ENCODE results near the gene ALG1L2. TPM values are rescaled to one million over a fixed set of nuclear protein-coding genes. Genes with fewer than 3 reads are reported as not detected.
"Not testable (repeated sequence)": the region's sequence is repeated elsewhere in the genome, so short reads cannot be mapped to it uniquely, and the experiment has no call there.

Gene ALG1L2, protein sequence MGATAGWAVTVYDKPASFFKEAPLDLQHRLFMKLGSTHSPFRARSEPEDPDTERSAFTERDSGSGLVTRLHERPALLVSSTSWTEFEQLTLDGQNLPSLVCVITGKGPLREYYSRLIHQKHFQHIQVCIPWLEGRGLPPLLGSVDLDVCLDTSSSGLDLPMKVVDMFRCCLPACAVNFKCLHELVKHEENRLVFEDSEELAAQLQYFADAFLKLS
- polyA plus RNA-seq (2013, experiment 1 of 2): 0.40 TPM
- polyA plus RNA-seq (2013, experiment 2 of 2): not detected

DNA sequence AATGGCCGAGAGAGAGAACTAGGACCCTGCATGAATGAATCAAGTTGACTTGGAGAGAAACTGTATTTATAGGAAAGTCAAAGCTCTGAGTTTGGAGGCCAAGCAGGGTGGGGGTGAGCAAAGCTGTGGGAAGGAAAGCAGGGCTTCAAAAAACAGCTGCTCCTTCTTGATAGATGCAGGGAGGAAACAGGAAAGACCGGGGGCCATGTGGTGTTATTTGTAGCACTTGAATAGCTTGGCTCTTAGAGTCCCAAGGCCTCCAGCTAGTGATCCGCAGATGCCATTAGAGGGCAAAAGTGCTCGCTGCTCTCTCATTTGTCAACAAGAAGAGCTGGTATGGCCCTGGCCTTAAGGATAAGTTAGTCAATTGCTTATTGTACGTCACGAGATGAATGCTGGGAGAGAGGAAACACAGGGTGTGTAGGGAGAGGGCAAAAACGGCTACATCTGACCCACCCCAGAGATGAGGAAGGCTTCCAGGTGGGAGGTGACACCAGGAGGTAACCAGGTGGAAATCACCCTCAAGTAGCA lies at the start of gene ALG1L2:
Gene ALG1L2, plus strand, starts transcription at position 481 of the 531 bp plus-strand sequence. CDS start 186 bp downstream, outside the sequence.
- H3K27me3 ChIP-seq (ENCODE audit: insufficient read depth, low read length): no peaks in the 10 kb centered on the region
- H3K9ac ChIP-seq (ENCODE audit: low read depth, low read length): no peak within 1 kb of the TSS
- H3K4me1 ChIP-seq (ENCODE audit: insufficient read depth, low read length): no peaks in the 10 kb centered on the region
- H3K4me3 ChIP-seq (ENCODE audit: low read length): no peak within 1 kb of the TSS
- WGBS: 81% methylated on average over 7 of the region's 7 CpGs
- H3K36me3 ChIP-seq (ENCODE audit: insufficient read depth, low read length): no peaks in the 10 kb centered on the region
- H3K9me3 ChIP-seq (ENCODE audit: insufficient read depth, low read depth, low read length): no peaks in the 10 kb centered on the region
- no peak within 1 kb of the TSS for H3K27ac ChIP-seq (ENCODE audit: low read depth, low read length)

DNA sequence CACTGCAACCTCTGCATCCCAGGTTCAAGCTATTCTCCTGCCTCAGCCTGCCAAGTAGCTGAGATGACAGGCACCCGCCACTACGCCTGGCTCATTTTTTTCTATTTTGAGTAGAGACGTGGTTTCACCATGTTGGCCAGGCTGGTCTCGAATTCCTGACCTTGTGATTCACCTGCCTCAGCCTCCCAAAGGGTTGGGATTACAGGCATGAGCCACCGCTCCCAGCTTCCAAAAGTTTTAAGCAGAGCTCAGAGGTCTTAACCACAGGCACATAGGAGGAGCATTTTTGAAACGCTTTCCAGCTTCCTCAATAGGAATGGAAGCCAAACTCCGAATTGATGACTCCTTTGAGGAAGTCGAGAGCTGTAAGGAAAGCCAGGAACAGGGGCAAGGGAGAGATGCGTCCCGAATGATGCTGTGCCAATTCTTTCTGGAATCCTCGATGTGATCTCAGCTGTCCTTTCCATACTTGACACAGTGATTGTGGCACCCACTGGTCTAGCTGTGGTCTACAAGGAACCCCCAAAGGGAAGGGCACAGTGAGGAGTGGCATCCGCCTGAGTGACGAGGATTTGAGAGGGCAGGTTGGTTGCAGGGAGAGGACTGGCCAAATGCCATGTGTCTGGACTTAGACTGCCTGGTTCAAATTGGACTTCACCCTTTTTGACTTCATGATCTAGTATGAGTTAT lies 44.4 kb upstream of the ALG1L2 start:
- H3K36me3 ChIP-seq (ENCODE audit: insufficient read depth, low read length); H3K27ac ChIP-seq (ENCODE audit: low read depth, low read length); H3K27me3 ChIP-seq (ENCODE audit: insufficient read depth, low read length); H3K9ac ChIP-seq (ENCODE audit: low read depth, low read length); H3K4me3 ChIP-seq (ENCODE audit: low read length); H3K9me3 ChIP-seq (ENCODE audit: insufficient read depth, low read depth, low read length); H3K4me1 ChIP-seq (ENCODE audit: insufficient read depth, low read length): not testable (repeated sequence)
- WGBS: 92% methylated on average over 11 of the region's 13 CpGs

DNA sequence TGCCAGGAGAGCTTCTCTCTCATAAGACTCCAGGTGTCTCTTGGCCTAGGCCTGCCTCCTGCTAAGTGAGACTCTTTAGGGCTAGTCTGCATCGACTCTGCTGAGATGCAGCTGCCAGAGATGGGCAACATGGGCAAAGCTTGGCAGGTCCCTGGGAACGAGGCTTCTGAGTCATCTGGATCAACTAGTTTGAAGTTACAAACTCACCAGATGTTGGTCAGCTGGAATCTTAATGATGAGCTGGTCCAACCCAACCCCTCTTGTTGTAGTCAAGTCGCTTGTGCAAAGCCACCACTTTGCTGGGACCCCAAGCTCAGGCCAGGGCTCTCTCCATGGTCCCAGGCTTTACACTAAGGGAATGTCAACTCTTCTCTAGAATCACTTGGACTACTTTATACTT lies 38.9 kb upstream of the ALG1L2 start:
- H3K27ac ChIP-seq (ENCODE audit: low read depth, low read length): not testable (repeated sequence)

DNA sequence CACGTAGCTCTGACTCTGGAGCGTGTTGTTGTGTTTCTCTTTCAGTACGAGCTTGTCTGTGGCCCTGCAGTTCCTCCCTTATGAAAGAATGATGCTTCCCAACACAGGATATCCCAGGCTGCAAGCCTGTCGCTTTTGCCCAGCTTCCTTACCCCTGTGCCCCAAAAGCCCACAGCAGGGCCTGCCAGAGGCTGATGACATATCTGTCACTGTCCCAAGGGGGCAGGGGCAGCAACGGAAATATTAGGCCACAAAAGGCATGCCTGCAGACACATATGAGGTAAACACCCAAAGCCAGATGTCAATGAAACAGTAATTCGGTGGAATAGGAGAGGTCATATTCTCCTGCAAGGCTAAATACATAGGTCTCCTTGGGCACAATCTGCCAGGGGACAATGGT lies 38.0 kb upstream of the ALG1L2 start:
- H3K36me3 ChIP-seq (ENCODE audit: insufficient read depth, low read length); H3K27me3 ChIP-seq (ENCODE audit: insufficient read depth, low read length); H3K9ac ChIP-seq (ENCODE audit: low read depth, low read length); H3K27ac ChIP-seq (ENCODE audit: low read depth, low read length); H3K4me1 ChIP-seq (ENCODE audit: insufficient read depth, low read length); H3K4me3 ChIP-seq (ENCODE audit: low read length); H3K9me3 ChIP-seq (ENCODE audit: insufficient read depth, low read depth, low read length): not testable (repeated sequence)
- WGBS: 94% methylated on average over 6 of the region's 6 CpGs

More for the DNA sequence above, 38.9 kb upstream of the ALG1L2 start:
- not testable (repeated sequence) for H3K27me3 ChIP-seq (ENCODE audit: insufficient read depth, low read length); H3K4me3 ChIP-seq (ENCODE audit: low read length); H3K9me3 ChIP-seq (ENCODE audit: insufficient read depth, low read depth, low read length); H3K4me1 ChIP-seq (ENCODE audit: insufficient read depth, low read length); H3K9ac ChIP-seq (ENCODE audit: low read depth, low read length); H3K36me3 ChIP-seq (ENCODE audit: insufficient read depth, low read length)
- 89% methylated on average over 3 of the region's 3 CpGs for WGBS

DNA sequence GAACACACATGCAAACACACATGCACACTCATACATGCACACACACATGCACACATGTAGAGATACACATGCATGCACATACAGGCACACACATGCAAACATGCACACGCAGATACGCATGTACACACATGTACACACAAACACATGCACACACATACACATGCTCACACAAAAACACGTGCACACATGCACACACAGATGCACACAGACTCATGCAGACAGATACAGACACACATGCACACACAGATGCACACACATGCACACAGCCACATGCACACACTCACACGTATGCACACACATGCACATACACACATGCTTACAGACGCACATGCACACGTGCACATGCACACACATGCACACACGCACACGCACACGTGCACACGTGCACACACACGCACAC lies 37.3 kb upstream of the ALG1L2 start:
- Histone ChIP-seq H3K27me3 (ENCODE audit: insufficient read depth, low read length) (no peaks in the 10 kb centered on the region), H3K4me3 (ENCODE audit: low read length) (no peak overlapping the region), H3K9me3 (ENCODE audit: insufficient read depth, low read depth, low read length) (no peaks in the 10 kb centered on the region), H3K27ac (ENCODE audit: low read depth, low read length) (no peak overlapping the region), H3K9ac (ENCODE audit: low read depth, low read length) (no peak overlapping the region), H3K4me1 (ENCODE audit: insufficient read depth, low read length) (no peaks in the 10 kb centered on the region), H3K36me3 (ENCODE audit: insufficient read depth, low read length) (no peaks in the 10 kb centered on the region)
- WGBS: 94% methylated on average over 11 of the region's 11 CpGs

DNA sequence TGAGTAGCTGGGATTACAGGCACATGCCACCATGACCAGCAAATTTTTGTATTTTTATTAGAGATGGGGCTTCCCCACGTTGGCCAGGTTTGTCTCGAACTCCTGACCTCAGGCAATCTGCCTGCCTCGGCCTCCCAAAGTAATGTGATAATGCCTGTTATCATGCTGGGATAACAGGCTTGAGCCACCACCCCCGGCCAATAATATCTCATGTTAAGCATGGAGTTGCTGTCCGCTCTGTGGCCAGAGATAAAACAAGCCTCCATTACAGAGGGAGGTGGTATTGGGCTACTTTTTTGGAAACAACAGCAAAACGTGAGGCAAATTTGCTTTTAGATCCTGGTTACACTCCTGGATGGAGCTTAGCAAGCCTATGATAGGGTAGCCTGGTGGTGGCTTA lies 32.9 kb upstream of the ALG1L2 start:
- WGBS: 75% methylated on average over 6 of the region's 6 CpGs
- Histone ChIP-seq H3K36me3 (ENCODE audit: insufficient read depth, low read length) (no peaks in the 10 kb centered on the region), H3K4me1 (ENCODE audit: insufficient read depth, low read length) (no peaks in the 10 kb centered on the region)

DNA sequence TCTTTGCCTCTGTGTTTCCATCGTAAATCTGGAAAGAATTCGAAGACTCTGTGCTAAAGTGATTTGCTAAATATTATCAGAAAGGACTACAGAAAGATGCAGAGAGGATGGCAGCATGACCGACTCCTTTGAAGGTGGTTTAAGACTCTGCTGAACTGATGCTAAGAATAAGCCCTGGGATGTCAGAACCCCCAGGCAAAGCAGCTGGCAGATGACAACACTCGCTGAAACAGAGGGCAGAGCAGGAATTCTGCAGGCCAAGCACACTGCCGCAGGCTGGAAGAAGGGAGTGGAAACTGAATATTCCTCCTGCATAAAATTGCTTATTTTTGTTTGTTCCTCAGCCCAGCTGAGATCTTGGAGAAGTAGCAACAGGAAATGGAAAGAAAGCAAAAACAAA lies 29.3 kb upstream of the ALG1L2 start:
- not testable (repeated sequence) for H3K36me3 ChIP-seq (ENCODE audit: insufficient read depth, low read length); H3K4me3 ChIP-seq (ENCODE audit: low read length); H3K27me3 ChIP-seq (ENCODE audit: insufficient read depth, low read length); H3K9ac ChIP-seq (ENCODE audit: low read depth, low read length); H3K4me1 ChIP-seq (ENCODE audit: insufficient read depth, low read length); H3K27ac ChIP-seq (ENCODE audit: low read depth, low read length); H3K9me3 ChIP-seq (ENCODE audit: insufficient read depth, low read depth, low read length)
- 72% methylated on average over 3 of the region's 5 CpGs for WGBS

More for the DNA sequence above, 32.9 kb upstream of the ALG1L2 start:
- Histone ChIP-seq H3K9me3 (ENCODE audit: insufficient read depth, low read depth, low read length) (no peaks in the 10 kb centered on the region), H3K9ac (ENCODE audit: low read depth, low read length) (no peak overlapping the region), H3K27ac (ENCODE audit: low read depth, low read length) (no peak overlapping the region), H3K4me3 (ENCODE audit: low read length) (no peak overlapping the region), H3K27me3 (ENCODE audit: insufficient read depth, low read length) (no peaks in the 10 kb centered on the region)

DNA sequence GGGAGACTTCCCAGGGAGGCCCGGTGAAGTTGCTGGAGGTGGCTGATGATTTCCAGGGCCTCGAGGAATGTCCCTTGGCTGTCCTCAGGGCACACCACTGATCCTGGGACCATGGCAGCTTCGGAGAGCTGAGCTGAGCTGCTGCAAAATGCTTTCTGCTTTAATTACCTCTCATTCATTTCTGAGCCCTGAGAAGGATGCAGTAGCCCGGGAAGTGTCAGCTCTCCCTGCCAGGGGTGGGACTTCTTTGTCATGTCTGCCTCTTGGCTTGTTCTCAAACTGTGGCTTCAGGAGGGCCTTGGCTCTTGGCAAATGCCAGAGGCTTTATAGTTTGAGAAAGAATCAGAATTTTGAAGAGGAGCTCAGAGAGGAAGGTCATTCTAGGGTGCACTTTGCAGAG lies 28.7 kb upstream of the ALG1L2 start:
- not testable (repeated sequence) for H3K27ac ChIP-seq (ENCODE audit: low read depth, low read length); H3K9ac ChIP-seq (ENCODE audit: low read depth, low read length); H3K4me3 ChIP-seq (ENCODE audit: low read length); H3K4me1 ChIP-seq (ENCODE audit: insufficient read depth, low read length); H3K36me3 ChIP-seq (ENCODE audit: insufficient read depth, low read length); H3K9me3 ChIP-seq (ENCODE audit: insufficient read depth, low read depth, low read length); H3K27me3 ChIP-seq (ENCODE audit: insufficient read depth, low read length)
- 71% methylated on average over 1 of the region's 4 CpGs for WGBS

DNA sequence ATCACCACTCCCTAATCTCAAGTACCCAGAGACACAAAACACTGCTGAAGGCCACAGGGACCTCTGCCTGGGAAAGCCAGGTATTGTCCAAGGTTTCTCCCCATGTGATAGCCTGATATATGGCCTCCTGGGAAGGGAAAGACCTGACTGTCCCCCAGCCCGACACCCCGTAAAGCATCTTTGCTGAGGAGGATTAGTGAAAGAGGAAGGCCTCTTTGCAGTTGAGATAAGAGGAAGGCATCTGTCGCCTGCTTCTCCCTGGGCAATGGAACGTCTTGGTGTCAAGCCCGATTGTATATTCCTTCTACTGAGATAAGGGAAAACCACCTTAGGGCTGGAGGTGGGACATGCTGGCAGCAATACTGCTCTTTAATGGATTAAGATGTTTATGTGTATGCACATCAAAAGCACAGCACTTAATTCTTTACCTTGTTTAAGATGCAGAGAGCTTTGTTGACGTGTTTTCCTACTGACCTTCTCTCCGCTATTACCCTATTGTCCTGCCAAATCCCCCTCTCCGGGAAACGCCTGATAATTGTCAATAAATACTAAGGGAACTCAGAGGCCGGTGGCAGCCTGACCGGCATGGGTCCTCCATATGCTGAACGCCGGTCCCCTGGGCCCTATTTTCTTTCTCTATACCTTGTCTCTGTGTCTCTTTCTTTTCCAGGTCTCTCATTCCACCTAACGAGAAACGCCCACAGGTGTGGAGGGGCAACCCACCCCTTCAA lies 23.9 kb upstream of the ALG1L2 start:
- H3K27me3 ChIP-seq (ENCODE audit: insufficient read depth, low read length); H3K27ac ChIP-seq (ENCODE audit: low read depth, low read length); H3K4me3 ChIP-seq (ENCODE audit: low read length); H3K9me3 ChIP-seq (ENCODE audit: insufficient read depth, low read depth, low read length); H3K4me1 ChIP-seq (ENCODE audit: insufficient read depth, low read length); H3K9ac ChIP-seq (ENCODE audit: low read depth, low read length); H3K36me3 ChIP-seq (ENCODE audit: insufficient read depth, low read length): not testable (repeated sequence)
- 18% methylated on average over 13 of the region's 15 CpGs for WGBS

DNA sequence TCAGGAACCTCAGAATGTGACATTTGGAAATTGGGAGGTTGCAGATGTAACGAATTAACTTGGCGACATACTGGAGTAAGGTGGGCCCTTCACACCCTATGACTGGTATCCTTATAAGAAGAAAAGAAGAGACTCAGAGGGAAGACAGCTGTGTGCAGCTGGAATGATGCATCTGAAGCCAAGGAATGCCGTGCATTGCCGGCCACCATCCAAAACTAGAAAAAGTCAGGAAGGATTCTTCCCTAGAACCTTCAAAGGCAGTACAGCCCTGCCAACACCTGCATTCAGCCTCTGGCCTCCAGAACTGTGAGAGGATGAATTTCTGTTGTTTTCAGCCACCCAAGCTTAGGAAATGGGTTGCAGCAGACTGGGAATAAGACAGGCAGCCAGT lies 23.4 kb upstream of the ALG1L2 start:
- not testable (repeated sequence) for H3K36me3 ChIP-seq (ENCODE audit: insufficient read depth, low read length); H3K27me3 ChIP-seq (ENCODE audit: insufficient read depth, low read length); H3K4me1 ChIP-seq (ENCODE audit: insufficient read depth, low read length); H3K9ac ChIP-seq (ENCODE audit: low read depth, low read length); H3K9me3 ChIP-seq (ENCODE audit: insufficient read depth, low read depth, low read length); H3K4me3 ChIP-seq (ENCODE audit: low read length)
- WGBS: 70% methylated on average over 2 of the region's 4 CpGs
- peak overlapping the region; percentile 10; the same call in 1 of the 2 replicates for H3K27ac ChIP-seq (ENCODE audit: low read depth, low read length)

DNA sequence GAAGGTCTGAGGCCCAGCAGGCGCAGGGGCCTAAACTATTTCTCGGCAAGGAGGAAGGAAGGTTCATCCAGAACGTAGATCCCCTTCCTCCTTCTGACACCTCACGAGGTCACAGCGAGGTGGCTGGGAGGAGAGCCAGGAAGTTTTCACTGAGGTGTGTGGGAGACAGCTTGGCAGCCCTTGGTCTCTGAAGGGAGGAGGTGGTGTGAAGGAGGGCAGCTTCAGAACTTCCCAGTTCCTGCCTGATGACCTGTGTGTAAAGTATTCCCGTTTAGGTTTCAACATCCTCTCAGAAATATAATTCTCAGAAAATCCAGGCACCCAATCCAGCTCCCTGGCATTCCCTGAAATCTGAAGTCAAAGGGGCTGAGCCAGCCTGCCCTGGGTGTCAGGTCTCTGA lies 22.9 kb upstream of the ALG1L2 start:
- H3K4me1 ChIP-seq (ENCODE audit: insufficient read depth, low read length); H3K27me3 ChIP-seq (ENCODE audit: insufficient read depth, low read length); H3K36me3 ChIP-seq (ENCODE audit: insufficient read depth, low read length); H3K9ac ChIP-seq (ENCODE audit: low read depth, low read length); H3K4me3 ChIP-seq (ENCODE audit: low read length); H3K9me3 ChIP-seq (ENCODE audit: insufficient read depth, low read depth, low read length): not testable (repeated sequence)
- peak overlapping the region; percentile 10; the same call in 1 of the 2 replicates for H3K27ac ChIP-seq (ENCODE audit: low read depth, low read length)
- 48% methylated on average over 4 of the region's 6 CpGs for WGBS

Data from HUES64 (cell line).